NCI-H460 (cell line): ENCODE data around the gene MSN. TPM values are rescaled to one million over a fixed set of nuclear protein-coding genes. Genes with fewer than 3 reads are reported as not detected.
A peak's percentile ranks its signal among the peaks of the same experiment; 100 is the strongest.
"Not testable (repeated sequence)": the region's sequence is repeated elsewhere in the genome, so short reads cannot be mapped to it uniquely, and the experiment has no call there.

Source experiments
- DNase-seq: peaks from one replicate; pipeline ENCODE4 v3.0.0-alpha.2; 2016; ENCODE audit warnings: low read depth; ENCODE audit errors: extremely low read depth
- polyA plus RNA-seq: library from polyadenylated mRNA; depleted of rRNA; stranded (reverse); fragments of >200 nt; gene quantifications from 2 replicates; pipeline ENCODE4 v1.2.3, GENCODE V29; 2014; cell fraction: nucleus; rRNA removed
- total RNA-seq: library from RNA; depleted of rRNA; stranded (reverse); fragments of >200 nt; shearing (Covaris generic); gene quantifications from 2 replicates; pipeline ENCODE4 v1.2.3, GENCODE V29; 2014; rRNA removed

MSN gene
- 238 and 251 TPM in 2 replicates for total RNA-seq
- 166 and 205 TPM in 2 replicates for polyA plus RNA-seq

GRCh38 chrX:65667503-65668376, at the start of gene MSN:
TSS of gene MSN (plus strand) at chrX:65667654. CDS start at chrX:65667842, 188 bp downstream.
- DNase-seq, result peak; percentile 64

GRCh38 chrX:65620096-65620705, 47.3 kb upstream of the MSN start:
- peak; percentile 50 for DNase-seq

GRCh38 chrX:65630771-65631170, 36.7 kb upstream of the MSN start:
- no peak for DNase-seq

DNA sequence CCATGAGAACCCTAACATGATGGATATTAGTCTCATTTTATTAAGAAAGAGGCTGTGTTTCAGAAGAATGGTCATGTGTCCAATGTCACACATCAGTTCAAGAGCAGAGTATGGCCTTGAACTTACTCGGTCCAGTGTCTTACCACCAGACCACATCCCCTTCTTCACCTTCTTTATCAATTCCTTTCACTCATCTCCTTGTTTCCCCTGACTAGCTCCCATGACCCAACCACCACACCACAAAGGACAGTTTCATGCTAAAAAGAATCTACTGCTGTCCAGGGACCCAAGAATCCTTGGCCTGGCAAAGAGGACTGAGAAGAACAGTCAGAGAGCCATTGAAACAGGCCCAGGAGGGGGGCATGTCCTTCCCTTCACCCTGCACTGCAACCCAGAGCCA, 33.6 kb upstream of the MSN start:
- DNase-seq, result no peak

DNA sequence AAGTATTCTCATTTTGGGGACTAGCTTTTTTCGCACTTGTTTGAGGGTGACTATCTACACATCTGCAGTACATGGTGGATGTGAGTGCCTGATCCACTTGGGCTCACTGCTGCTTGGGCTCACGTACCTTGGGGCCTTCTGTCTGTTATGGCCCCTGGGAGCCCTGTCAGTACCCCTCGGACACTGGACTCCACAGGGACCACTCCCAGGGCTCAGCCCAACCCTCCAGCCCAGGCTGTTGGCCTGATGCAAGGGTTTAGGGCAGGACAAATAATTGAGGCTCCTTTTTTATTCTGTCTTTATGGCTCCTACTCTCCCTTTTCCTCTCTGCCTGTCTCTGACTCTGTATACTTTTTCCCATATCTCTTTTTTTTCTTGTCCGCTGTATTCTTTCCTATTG, 32.7 kb upstream of the MSN start:
- no peak for DNase-seq

DNA sequence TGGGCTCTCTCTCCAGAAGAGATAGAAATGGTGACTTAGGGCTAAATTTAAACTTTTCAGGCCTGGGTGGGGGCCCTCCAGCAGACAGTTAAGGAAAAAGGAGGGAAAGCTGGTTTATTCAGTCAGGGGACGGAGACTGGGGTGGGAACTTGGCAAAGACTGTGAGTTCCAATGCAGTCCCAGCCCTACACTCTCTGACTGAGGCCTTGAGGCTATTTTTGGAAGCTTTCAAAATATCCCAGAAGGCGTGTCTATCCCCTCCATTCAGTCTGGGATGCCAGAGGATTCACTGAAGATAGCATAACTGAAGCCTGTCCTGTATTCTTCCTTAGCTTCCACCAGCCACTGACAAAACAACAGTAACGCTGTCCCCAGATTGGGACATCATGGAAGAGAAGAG, 32.1 kb upstream of the MSN start:
- DNase-seq, result no peak

- DNase-seq, result no peak
Measured at GRCh38 chrX:65635822-65636221, 31.6 kb upstream of the MSN start.

GRCh38 chrX:65636261-65636660, 31.2 kb upstream of the MSN start:
- DNase-seq, result not testable (repeated sequence)

GRCh38 chrX:65637335-65637734, 30.1 kb upstream of the MSN start:
- no peak for DNase-seq

DNA sequence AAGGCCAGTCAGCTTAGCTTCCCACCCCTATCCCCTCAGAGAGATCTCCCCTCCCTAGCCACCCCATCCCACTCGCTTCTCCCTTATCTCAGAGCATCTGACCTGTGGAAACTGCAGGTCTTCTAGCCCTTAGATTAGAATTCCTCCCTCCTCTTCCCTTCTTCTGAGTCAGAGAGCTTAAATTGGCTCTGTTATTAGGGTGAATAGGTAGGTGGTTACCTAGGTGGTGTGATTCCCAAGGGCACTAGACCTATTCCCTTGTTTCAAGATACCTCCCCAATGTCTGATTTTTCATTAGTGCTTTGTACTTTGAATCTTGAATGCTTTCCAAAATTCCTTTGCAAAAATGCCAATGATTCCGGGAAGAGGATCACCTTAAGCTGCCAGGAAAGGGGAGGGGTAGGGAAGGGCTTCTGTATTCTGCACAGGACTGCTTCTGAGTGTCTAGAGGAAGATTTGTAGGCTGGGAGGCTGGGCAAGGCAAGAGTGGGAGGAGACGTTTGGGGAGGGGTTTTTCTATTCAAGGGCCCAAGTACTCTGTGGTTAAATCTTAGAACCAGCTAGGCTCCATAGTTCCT, 24.5 kb upstream of the MSN start:
- DNase-seq, result no peak

GRCh38 chrX:65643531-65644052, 23.9 kb upstream of the MSN start:
- no peak for DNase-seq

DNA sequence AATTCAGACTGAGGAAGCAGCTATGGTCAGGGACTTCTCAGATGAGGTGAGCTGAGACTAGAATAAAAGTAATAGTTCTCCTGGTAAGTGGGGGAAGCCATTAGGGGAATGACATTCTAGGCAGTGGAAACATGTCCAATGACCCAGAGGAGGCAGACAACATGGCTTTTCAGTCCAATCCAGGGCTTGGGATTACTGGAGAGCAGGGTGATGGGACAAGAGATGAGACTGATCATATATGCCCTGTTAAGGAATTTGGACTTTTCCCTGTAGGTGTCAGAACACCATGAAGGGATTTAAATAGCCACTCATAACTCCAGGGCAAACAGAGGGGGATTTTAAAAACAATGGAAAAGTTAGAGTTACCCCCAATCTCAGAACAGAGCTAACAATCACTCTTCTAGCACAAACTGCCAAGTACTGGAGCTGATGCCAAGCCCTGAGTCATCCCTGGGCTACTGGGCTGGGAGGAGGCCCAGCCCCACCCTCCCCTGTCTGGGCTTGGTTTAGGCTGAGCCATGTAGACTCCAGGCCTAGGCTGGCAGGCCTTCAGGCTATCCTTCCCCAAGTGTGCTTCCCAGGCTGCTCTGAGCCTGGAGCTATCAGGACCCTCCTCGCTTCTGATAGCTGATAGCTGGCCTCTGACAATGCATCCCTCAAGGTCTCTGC, 22.7 kb upstream of the MSN start:
- DNase-seq, result peak; percentile 70

DNA sequence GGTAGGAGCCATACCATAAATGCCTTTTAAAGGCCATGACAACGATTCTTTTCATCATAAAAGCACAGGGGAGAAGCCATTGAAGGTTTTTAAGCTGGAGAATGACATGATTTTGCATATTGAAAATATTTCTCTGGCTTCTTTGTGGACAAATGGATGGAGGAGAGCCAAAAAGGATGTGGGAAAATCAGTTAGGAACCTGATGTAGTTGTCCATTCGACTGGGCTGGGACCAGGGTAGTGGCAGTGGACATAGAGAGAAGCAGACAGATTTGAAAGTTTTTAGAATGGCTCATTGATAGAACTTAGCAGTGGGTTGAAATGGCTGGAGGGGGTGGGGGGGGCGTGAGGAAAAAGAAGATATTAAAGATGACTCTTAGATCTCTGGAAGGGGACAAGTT, 19.7 kb upstream of the MSN start:
- no peak for DNase-seq

GRCh38 chrX:65652098-65652497, 15.4 kb upstream of the MSN start:
- DNase-seq, result no peak

GRCh38 chrX:65657009-65657441, 10.4 kb upstream of the MSN start:
- DNase-seq, result not testable (repeated sequence)

DNA sequence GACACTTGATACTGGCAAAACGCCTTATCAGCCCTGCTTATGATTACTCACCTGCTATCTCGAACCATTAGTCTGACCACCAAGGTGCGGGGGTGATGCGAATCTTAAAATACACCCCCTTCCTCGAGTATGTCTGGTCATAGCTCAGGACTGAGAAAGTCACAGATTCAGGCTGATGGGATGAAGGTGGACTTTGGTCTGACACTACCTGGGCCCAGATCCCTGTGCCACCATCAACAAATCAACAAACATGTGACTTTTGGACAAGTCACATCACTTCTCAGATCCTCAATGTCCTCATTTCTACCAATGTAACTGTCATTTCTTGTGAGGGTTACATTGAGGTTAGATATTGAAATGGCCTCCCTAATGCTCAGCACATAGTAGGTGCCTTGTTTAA, 9.8 kb upstream of the MSN start:
- DNase-seq, result no peak

DNA sequence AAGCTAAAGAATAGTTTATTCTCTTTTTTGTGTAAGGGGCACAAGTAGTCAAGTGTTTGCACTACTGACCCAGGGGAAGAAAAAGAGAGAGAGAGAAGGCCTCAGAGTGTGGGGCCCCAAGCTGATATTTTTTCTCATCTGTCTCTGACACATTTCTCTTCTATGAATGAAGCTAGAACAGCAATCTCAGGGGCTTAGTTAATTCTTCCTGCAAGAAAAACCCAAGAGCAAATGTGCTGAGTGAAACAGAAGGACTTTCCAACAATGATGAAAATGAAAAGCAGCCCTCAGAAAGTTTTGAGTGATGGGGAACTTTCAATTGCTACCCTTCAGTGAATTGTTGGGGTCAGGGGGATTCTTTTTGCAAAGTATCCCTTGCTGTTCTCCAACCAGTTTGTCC, 9.2 kb upstream of the MSN start:
- DNase-seq, result no peak

DNA sequence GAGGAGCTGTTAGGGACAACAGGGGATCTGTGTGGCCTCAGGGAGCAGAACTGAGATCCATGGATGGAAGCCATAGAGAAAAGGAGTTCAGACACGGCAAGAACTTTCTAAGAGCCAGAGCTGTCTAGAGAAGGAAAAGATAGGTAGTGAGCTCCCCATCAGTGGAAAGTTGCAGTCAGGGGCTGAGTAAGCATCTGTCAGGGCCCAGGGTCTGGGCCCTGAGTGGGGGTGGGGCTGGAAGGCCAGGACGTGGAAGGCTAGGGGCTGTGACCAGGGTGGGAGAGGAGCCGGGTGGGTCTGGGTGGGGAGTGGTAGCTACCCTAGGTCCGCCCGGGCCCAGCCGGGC, 324 bp upstream of the MSN start:
- DNase-seq, result no peak

GRCh38 chrX:65668377-65669310, 1.2 kb downstream of the MSN start:
- peak; percentile 82 for DNase-seq

- no peak for DNase-seq
Measured at GRCh38 chrX:65671286-65671685, 3.8 kb downstream of the MSN start.
